SH-SY5Y (cell line): ENCODE results near the gene OSMR.

ENCODE experiments used
- GATA2 ChIP-seq: IDR thresholded peaks from 2 replicates; pipeline ENCODE4 v1.6.1; 2011; ENCODE audit warnings: mild to moderate bottlenecking, low read depth, low read length
- GATA3 ChIP-seq: IDR thresholded peaks from 2 replicates; pipeline ENCODE4 v1.6.1; 2011; ENCODE audit warnings: low read depth, mild to moderate bottlenecking, low read length, moderate library complexity

GRCh38 chr5:38797838-38798237, 48.0 kb upstream of the OSMR start:
- TF ChIP-seq GATA2, result no peak
- no peak for TF ChIP-seq GATA3
